K562 (cell line): ENCODE measurements around the gene DENND2C.

Source experiments
- CREB1 ChIP-seq, 2 experiments: sonication (generic) in 1 of 2; formaldehyde crosslinking in 1 of 2; IDR thresholded peaks; 2 replicates each; pipeline versions ENCODE4 v1.6.1 to v1.8.0; 2012 to 2022; ENCODE audit warnings: inconsistent platforms in 1 of 2, mild to moderate bottlenecking in 1 of 2, missing genetic modification reagents in 1 of 2, moderate library complexity in 1 of 2
- KLF13 ChIP-seq: fragments of 450-650 bp; IDR thresholded peaks from 2 replicates; pipeline ENCODE4 v1.6.1; 2016; ENCODE audit warnings: missing genetic modification characterization, low read depth, mild to moderate bottlenecking, missing compliant biosample characterization, moderate library complexity, borderline replicate concordance
- SIX5 ChIP-seq, 2 experiments: IDR thresholded peaks; 2 replicates each; pipeline ENCODE4 v1.6.1; 2011; ENCODE audit warnings: low read length in 2 of 2, borderline replicate concordance in 1 of 2, low read depth in 1 of 2, mild to moderate bottlenecking in 1 of 2, moderate library complexity in 1 of 2; ENCODE audit not compliant: insufficient read depth in 1 of 2
- ZNF24 ChIP-seq: fragments of 450-650 bp; IDR thresholded peaks from 2 replicates; pipeline ENCODE4 v1.6.1; 2016
- TF ChIP-seq, protein P1 (sequence below): sonication (generic); formaldehyde crosslinking; IDR thresholded peaks from 2 replicates; pipeline ENCODE4 v1.8.1; 2023; ENCODE audit warnings: mild to moderate bottlenecking, missing genetic modification reagents
- TF ChIP-seq, protein P2 (sequence below), 2 experiments: fragments of 450-650 bp in 1 of 2; sonication (generic) in 1 of 2; formaldehyde crosslinking in 1 of 2; IDR thresholded peaks in 1 of 2; conservative IDR thresholded peaks in 1 of 2; 2 replicates each; pipeline versions ENCODE4 v1.6.1 to v1.8.1; 2016 to 2023; ENCODE audit warnings: mild to moderate bottlenecking in 2 of 2, moderate library complexity in 2 of 2, inconsistent platforms in 1 of 2, missing genetic modification reagents in 1 of 2

DNA sequence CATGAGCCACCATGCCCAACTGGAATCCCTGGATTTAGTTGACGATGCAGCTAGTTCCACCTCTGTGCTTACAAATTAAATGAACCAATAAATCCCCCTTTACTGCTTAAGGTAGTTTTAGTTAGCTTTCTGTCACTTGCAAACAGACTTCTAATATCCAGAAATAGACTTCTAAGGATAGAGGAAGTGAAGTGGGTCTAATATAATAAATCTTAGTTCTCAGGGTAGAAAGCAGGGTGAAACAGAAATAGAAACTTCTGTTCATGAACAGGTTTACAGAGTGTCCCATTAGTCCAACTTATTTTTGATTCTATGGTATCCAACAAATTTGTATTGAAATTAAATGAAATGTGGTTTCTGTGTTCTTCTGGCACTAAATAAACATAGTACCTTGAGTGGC, 108.5 kb downstream of the DENND2C start:
- TF ChIP-seq KLF13 (tag): no peak
- no peak for TF ChIP-seq SIX5 (IDR thresholded peaks at IDR 0.05; ENCODE audit: borderline replicate concordance in 1 of 2, insufficient read depth in 1 of 2, low read depth in 1 of 2, low read length in 2 of 2)
- no peak for TF ChIP-seq ZNF24
- TF ChIP-seq CREB1 (IDR thresholded peaks at IDR 0.05): no peak
- no peak for TF ChIP-seq CREB1 (CRISPR knock-in tag; IDR thresholded peaks at IDR 0.05)
- TF ChIP-seq, protein P1, sequence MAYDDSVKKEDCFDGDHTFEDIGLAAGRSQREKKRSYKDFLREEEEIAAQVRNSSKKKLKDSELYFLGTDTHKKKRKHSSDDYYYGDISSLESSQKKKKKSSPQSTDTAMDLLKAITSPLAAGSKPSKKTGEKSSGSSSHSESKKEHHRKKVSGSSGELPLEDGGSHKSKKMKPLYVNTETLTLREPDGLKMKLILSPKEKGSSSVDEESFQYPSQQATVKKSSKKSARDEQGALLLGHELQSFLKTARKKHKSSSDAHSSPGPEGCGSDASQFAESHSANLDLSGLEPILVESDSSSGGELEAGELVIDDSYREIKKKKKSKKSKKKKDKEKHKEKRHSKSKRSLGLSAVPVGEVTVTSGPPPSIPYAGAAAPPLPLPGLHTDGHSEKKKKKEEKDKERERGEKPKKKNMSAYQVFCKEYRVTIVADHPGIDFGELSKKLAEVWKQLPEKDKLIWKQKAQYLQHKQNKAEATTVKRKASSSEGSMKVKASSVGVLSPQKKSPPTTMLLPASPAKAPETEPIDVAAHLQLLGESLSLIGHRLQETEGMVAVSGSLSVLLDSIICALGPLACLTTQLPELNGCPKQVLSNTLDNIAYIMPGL: no peak
- TF ChIP-seq, protein P2, sequence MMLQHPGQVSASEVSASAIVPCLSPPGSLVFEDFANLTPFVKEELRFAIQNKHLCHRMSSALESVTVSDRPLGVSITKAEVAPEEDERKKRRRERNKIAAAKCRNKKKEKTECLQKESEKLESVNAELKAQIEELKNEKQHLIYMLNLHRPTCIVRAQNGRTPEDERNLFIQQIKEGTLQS (IDR thresholded peaks at IDR 0.05): no peak
- TF ChIP-seq, protein P2 (CRISPR knock-in tag; conservative IDR thresholded peaks at IDR 0.05): no peak
